ENCODE data around the gene PLEKHN1. TPM values are rescaled to one million over a fixed set of nuclear protein-coding genes. Genes with fewer than 3 reads are reported as not detected.

The PLEKHN1 gene
- polyA plus RNA-seq, 3 donors from 2014 or later: 0.14 to 2.2 (median 0.68) TPM

- Mint-ChIP-seq H3K9me3 (peaks cover 0 to 2% (median 0%) of the 10 kb centered on the region in 6 donors), H3K36me3 (no peaks in the 10 kb centered on the region), H3K27ac (no peak overlapping the region), H3K4me3 (no peak overlapping the region), H3K27me3 (ENCODE audit: low read depth in 3 of 3) (peaks cover 1 to 21% (median 9%) of the 10 kb centered on the region in 3 donors), H3K4me1 (peaks cover 5 to 7% of the 10 kb centered on the region in 2 donors)
- DNase-seq: no peak
Measured at GRCh38 chr1:934991-935750, 31.1 kb upstream of the PLEKHN1 start.

GRCh38 chr1:935751-936231, 30.5 kb upstream of the PLEKHN1 start:
- DNase-seq: no peak
- H3K27me3 Mint-ChIP-seq (ENCODE audit: low read depth in 3 of 3): peaks cover 1 to 21% (median 12%) of the 10 kb centered on the region in 3 donors
- peaks cover 0 to 2% (median 0%) of the 10 kb centered on the region in 6 donors for H3K9me3 Mint-ChIP-seq
- no peaks in the 10 kb centered on the region for H3K36me3 Mint-ChIP-seq
- H3K27ac Mint-ChIP-seq: no peak overlapping the region
- no peak overlapping the region for H3K4me3 Mint-ChIP-seq
- peaks cover 7 to 9% of the 10 kb centered on the region in 2 donors for H3K4me1 Mint-ChIP-seq

- Mint-ChIP-seq H3K9me3 (no peaks in the 10 kb centered on the region), H3K36me3 (no peaks in the 10 kb centered on the region), H3K27ac (no peak overlapping the region), H3K4me1 (peaks cover 2 to 9% of the 10 kb centered on the region in 2 donors), H3K27me3 (ENCODE audit: low read depth in 3 of 3) (peaks cover 4 to 18% (median 12%) of the 10 kb centered on the region in 3 donors), H3K4me3 (no peak overlapping the region)
- DNase-seq: no peak
Measured at GRCh38 chr1:936348-937264, 29.7 kb upstream of the PLEKHN1 start.

GRCh38 chr1:937521-937920, 28.8 kb upstream of the PLEKHN1 start:
- Mint-ChIP-seq H3K27me3 (ENCODE audit: low read depth in 3 of 3) (peaks cover 4 to 18% (median 11%) of the 10 kb centered on the region in 3 donors), H3K36me3 (no peaks in the 10 kb centered on the region), H3K4me3 (no peak overlapping the region), H3K9me3 (no peaks in the 10 kb centered on the region), H3K27ac (no peak overlapping the region), H3K4me1 (peaks cover 0 to 8% of the 10 kb centered on the region in 2 donors)
- DNase-seq: no peak

GRCh38 chr1:938088-938683, 28.1 kb upstream of the PLEKHN1 start:
- Mint-ChIP-seq H3K27ac (no peak overlapping the region), H3K36me3 (no peaks in the 10 kb centered on the region), H3K4me3 (no peak overlapping the region), H3K9me3 (no peaks in the 10 kb centered on the region), H3K27me3 (ENCODE audit: low read depth in 3 of 3) (peaks cover 4 to 17% (median 10%) of the 10 kb centered on the region in 3 donors), H3K4me1 (peaks cover 0 to 8% of the 10 kb centered on the region in 2 donors)
- no peak for DNase-seq

- Mint-ChIP-seq H3K4me3 (peak overlapping the region in 1 of 5 donors; percentile 38), H3K4me1 (peaks cover 0 to 8% of the 10 kb centered on the region in 2 donors), H3K9me3 (no peaks in the 10 kb centered on the region), H3K36me3 (no peaks in the 10 kb centered on the region), H3K27ac (no peak overlapping the region), H3K27me3 (ENCODE audit: low read depth in 3 of 3) (peaks cover 4 to 19% (median 10%) of the 10 kb centered on the region in 3 donors)
- DNase-seq: no peak
Measured at GRCh38 chr1:938711-939489, 27.4 kb upstream of the PLEKHN1 start.

GRCh38 chr1:939511-940106, 26.7 kb upstream of the PLEKHN1 start:
- H3K27ac Mint-ChIP-seq: no peak overlapping the region
- H3K4me3 Mint-ChIP-seq: peak overlapping the region in 1 of 5 donors; percentile 38
- no peak for DNase-seq
- no peaks in the 10 kb centered on the region for H3K9me3 Mint-ChIP-seq
- H3K27me3 Mint-ChIP-seq (ENCODE audit: low read depth in 3 of 3): peaks cover 4 to 19% (median 10%) of the 10 kb centered on the region in 3 donors
- H3K4me1 Mint-ChIP-seq: peaks cover 0 to 8% of the 10 kb centered on the region in 2 donors
- H3K36me3 Mint-ChIP-seq: no peaks in the 10 kb centered on the region

- H3K4me3 Mint-ChIP-seq: peak overlapping the region in 4 of 5 donors; percentile 41 to 54 (median 48)
- H3K9me3 Mint-ChIP-seq: no peaks in the 10 kb centered on the region
- H3K36me3 Mint-ChIP-seq: peaks cover 3 to 4% (median 4%) of the 10 kb centered on the region in 3 donors
- peaks cover 0 to 8% of the 10 kb centered on the region in 2 donors for H3K4me1 Mint-ChIP-seq
- DNase-seq: no peak
- no peak overlapping the region for H3K27ac Mint-ChIP-seq
- H3K27me3 Mint-ChIP-seq (ENCODE audit: low read depth in 3 of 3): peaks cover 4 to 14% (median 10%) of the 10 kb centered on the region in 3 donors
Measured at GRCh38 chr1:940107-941014, 25.9 kb upstream of the PLEKHN1 start.

- H3K9me3 Mint-ChIP-seq: no peaks in the 10 kb centered on the region
- DNase-seq: no peak
Measured at GRCh38 chr1:941015-941587, 25.2 kb upstream of the PLEKHN1 start.

GRCh38 chr1:941588-942383, 24.5 kb upstream of the PLEKHN1 start:
- Mint-ChIP-seq H3K27me3 (ENCODE audit: low read depth in 3 of 3) (peaks cover 4 to 14% (median 10%) of the 10 kb centered on the region in 3 donors), H3K4me3 (peak overlapping the region in 3 of 5 donors; percentile 27 to 70 (median 67)), H3K9me3 (no peaks in the 10 kb centered on the region), H3K36me3 (peaks cover 4 to 8% (median 4%) of the 10 kb centered on the region in 3 donors), H3K27ac (no peak overlapping the region), H3K4me1 (peaks cover 0 to 8% of the 10 kb centered on the region in 2 donors)
- DNase-seq: no peak

More at GRCh38 chr1:941015-941587, 25.2 kb upstream of the PLEKHN1 start:
- peaks cover 4 to 14% (median 10%) of the 10 kb centered on the region in 3 donors for H3K27me3 Mint-ChIP-seq (ENCODE audit: low read depth in 3 of 3)
- H3K27ac Mint-ChIP-seq: no peak overlapping the region
- peak overlapping the region in 4 of 5 donors; percentile 27 to 70 (median 68) for H3K4me3 Mint-ChIP-seq
- H3K4me1 Mint-ChIP-seq: peaks cover 0 to 8% of the 10 kb centered on the region in 2 donors
- H3K36me3 Mint-ChIP-seq: peaks cover 4 to 8% (median 4%) of the 10 kb centered on the region in 3 donors

- peaks cover 4 to 14% (median 10%) of the 10 kb centered on the region in 3 donors for H3K27me3 Mint-ChIP-seq (ENCODE audit: low read depth in 3 of 3)
- H3K36me3 Mint-ChIP-seq: peaks cover 4 to 8% (median 7%) of the 10 kb centered on the region in 3 donors
- H3K9me3 Mint-ChIP-seq: no peaks in the 10 kb centered on the region
- peaks cover 0 to 8% of the 10 kb centered on the region in 2 donors for H3K4me1 Mint-ChIP-seq
- H3K27ac Mint-ChIP-seq: no peak overlapping the region
- DNase-seq: no peak
- no peak overlapping the region for H3K4me3 Mint-ChIP-seq
Measured at GRCh38 chr1:942411-942821, 23.9 kb upstream of the PLEKHN1 start.

Measured in immature natural killer cell (primary cell).